Measurements from ENCODE around the gene HSPB6.
A peak's percentile ranks its signal among the peaks of the same experiment; 100 is the strongest.

HSPB6 gene

DNA sequence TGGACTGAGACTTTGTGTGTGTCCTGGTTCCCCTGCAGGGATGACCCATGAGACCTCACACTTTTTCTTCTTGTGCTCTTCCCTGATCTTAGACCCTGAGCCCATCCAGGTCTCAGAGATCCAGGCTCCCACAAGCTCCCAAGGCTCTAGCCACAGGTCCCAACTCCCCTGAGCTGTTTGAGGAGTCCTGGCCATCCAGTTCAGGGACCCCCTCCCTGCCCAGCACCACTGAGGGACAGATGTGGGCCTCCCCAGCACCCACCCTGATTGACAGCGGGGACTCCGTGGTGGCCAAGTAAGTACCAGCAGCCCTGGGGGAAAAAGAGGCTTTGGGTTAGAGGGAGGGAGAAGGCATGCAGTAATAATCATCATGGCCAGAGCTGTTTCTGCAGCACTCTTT lies 2.9 kb upstream of the HSPB6 start:
- Histone ChIP-seq H3K4me1 (no peaks in the 10 kb centered on the region; the same call in 1 of the 2 replicates), H3K36me3 (peaks cover 17% of the 10 kb centered on the region), H3K27me3 (no peaks in the 10 kb centered on the region), H3K4me3 (ENCODE audit: low read depth, low read length) (no peak overlapping the region), H3K9me3 (no peaks in the 10 kb centered on the region)
- DNase-seq: no peak
- TF ChIP-seq, protein P1, sequence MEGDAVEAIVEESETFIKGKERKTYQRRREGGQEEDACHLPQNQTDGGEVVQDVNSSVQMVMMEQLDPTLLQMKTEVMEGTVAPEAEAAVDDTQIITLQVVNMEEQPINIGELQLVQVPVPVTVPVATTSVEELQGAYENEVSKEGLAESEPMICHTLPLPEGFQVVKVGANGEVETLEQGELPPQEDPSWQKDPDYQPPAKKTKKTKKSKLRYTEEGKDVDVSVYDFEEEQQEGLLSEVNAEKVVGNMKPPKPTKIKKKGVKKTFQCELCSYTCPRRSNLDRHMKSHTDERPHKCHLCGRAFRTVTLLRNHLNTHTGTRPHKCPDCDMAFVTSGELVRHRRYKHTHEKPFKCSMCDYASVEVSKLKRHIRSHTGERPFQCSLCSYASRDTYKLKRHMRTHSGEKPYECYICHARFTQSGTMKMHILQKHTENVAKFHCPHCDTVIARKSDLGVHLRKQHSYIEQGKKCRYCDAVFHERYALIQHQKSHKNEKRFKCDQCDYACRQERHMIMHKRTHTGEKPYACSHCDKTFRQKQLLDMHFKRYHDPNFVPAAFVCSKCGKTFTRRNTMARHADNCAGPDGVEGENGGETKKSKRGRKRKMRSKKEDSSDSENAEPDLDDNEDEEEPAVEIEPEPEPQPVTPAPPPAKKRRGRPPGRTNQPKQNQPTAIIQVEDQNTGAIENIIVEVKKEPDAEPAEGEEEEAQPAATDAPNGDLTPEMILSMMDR (IDR thresholded peaks at IDR 0.05; ENCODE audit: low read depth, low read length): no peak

DNA sequence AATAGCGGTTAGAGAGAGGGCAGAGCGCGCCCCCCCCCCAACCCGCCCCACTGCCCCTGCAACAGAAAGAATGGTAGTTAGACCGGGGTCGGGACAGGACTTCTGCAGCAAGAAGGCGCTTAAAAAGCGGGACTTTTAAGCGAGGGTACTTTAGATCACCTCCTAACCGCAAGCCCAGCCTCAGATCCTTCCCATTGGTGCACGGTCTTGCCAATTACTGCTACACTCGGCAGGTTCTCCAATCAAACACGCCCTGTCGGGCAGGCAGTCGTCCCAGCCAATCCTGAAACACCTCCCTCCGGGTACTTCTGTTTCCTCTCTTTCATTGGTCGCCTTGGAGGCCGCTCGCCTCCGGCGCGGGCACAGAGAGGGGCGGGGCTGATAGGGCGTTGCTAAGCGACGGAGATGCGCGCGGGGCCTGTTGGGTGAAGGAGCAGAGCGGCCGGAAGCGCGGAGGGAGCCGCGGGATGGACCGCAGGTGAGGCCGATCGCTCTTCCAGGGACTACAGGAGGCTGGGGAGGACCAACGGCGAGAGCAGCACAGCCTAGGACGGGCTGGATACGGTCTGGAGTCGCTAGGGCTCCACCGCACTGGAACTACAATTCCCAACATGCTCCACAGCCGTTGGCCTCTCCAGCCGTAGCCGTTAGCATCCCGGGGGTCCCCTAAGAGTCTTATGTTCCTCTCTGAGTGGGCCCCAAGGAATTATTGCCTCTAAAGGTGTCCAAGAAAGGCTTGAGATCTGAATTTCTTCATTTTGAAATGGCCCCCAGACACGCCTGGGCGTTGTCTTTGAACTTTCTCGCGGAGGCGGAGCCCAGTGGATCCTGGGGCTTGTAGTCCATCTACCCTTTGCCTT lies 1.1 kb upstream of the HSPB6 start, which contains the start of gene PROSER3:
TSS of gene PROSER3 (plus strand) at position 428 of the 860 bp plus-strand sequence. CDS start at position 468, 40 bp downstream.
- H3K36me3 ChIP-seq: peaks cover 17% of the 10 kb centered on the region
- peak within 1 kb of the TSS; percentile 92 for H3K4me3 ChIP-seq (ENCODE audit: low read depth, low read length)
- H3K4me1 ChIP-seq: no peaks in the 10 kb centered on the region; the same call in 1 of the 2 replicates
- H3K27me3 ChIP-seq: no peaks in the 10 kb centered on the region
- no peaks in the 10 kb centered on the region for H3K9me3 ChIP-seq
- peak; percentile 98 for DNase-seq
- TF ChIP-seq, protein P1 (IDR thresholded peaks at IDR 0.05; ENCODE audit: low read depth, low read length): no peak

DNA sequence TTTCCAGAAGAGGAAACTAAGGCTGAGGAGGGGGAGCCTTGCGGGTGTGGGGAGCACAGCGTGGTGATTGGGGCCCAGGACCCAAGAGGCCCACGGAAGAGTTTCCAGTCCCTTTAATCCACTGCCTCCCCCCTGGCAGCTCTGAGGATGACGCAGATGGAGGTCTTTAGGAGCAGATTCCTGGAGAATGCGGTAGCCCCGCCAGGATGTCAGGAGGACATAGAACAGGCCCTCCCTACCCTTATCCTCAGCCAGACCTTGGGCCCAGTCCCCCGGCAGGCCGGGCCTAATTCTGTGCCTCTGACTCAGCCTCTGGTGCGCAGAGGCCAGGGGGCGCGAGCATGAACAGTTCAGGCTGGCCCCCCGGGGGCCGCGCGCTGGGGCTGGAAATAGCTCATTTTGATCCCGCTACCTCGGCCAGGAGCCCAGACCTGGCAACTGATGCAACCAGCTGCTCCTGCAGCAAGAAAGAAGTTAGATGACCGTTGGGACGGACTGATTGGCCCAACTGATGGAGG lies 461 bp upstream of the HSPB6 start:
- no peaks in the 10 kb centered on the region for H3K9me3 ChIP-seq
- no peaks in the 10 kb centered on the region for H3K27me3 ChIP-seq
- peaks cover 17% of the 10 kb centered on the region for H3K36me3 ChIP-seq
- peak; percentile 78 for DNase-seq
- H3K4me3 ChIP-seq (ENCODE audit: low read depth, low read length): peak overlapping the region; percentile 92
- H3K4me1 ChIP-seq: no peaks in the 10 kb centered on the region; the same call in 1 of the 2 replicates
- TF ChIP-seq, protein P1 (IDR thresholded peaks at IDR 0.05; ENCODE audit: low read depth, low read length): no peak

DNA sequence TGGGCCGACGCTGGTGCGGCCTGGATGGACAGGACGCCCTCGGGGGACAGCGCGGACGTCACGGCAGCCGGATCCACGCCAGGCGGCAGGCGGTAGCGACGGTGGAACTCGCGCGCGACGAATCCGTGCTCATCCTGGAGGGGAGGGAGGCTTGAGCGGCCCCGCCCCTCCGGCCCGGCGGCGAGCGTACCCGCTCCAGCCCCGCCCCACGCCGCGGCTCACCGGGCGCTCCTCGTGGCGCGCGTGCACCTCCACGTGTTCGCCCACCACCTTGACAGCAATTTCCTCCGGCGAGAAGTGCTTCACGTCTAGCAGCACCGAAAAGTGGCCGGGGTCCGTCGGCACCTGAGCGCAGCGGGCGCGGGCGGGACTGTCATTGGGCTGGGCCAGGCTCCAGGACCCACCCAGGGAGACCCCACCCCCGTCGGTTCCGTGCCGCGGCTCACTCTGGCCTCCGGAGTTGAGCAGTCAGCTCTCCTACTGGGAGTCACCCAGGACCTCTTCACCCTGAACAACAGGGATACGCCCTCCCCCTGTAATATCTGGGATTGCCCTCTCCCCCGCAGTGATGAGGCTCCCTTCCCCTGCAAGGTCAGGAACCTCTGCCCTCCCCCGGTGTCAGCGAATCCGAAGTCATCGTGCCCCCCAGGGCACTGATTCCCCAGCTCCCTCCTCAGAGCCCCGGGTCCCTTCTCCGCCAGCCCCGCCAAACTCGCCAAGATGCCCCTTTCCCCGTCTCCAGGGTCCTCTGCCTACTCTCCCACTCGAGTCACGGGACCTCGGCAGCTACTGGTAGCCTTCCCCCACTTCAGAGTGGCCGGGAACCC lies 1.1 kb downstream of the HSPB6 start:
- Histone ChIP-seq H3K4me3 (ENCODE audit: low read depth, low read length) (no peak overlapping the region), H3K4me1 (no peaks in the 10 kb centered on the region; the same call in 1 of the 2 replicates), H3K36me3 (peaks cover 8% of the 10 kb centered on the region), H3K27me3 (no peaks in the 10 kb centered on the region), H3K9me3 (no peaks in the 10 kb centered on the region)
- DNase-seq: no peak
- TF ChIP-seq, protein P1 (IDR thresholded peaks at IDR 0.05; ENCODE audit: low read depth, low read length): no peak

DNA sequence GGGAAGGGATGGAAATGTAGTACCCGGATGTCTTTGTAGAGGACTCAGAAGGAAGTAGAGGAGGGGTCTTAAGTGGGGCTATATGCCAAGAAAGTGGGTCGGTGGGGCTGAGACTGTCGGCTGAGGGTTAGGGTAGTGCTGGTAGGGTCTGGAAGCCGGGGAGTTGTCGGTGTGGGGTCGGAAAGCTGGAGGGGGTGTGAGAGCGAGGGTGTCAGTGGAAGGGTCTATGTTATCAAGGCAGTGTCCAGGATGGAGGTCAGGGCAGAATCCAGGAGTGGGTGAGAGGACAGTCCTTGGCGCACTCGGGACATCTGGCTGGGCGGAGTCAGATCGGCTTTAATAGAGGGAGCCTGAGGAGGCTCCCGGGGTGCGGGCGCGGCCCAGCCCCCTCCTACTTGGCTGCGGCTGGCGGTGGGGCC lies 1.7 kb downstream of the HSPB6 start:
- Histone ChIP-seq H3K4me1 (no peaks in the 10 kb centered on the region; the same call in 1 of the 2 replicates), H3K9me3 (no peaks in the 10 kb centered on the region), H3K4me3 (ENCODE audit: low read depth, low read length) (no peak overlapping the region), H3K27me3 (no peaks in the 10 kb centered on the region), H3K36me3 (peaks cover 5% of the 10 kb centered on the region)
- TF ChIP-seq, protein P1 (IDR thresholded peaks at IDR 0.05; ENCODE audit: low read depth, low read length): no peak
- no peak for DNase-seq

All from BE2C (cell line).